Suprapubic skin (tissue), 4 donors: ENCODE data around the gene TEK.

Experiments
- EP300 ChIP-seq: sonication (generic); formaldehyde crosslinking; IDR thresholded peaks from one replicate; pipeline ENCODE4 v1.6.1; 2017; ENCODE audit warnings: antibody characterized with exemption
- POLR2A ChIP-seq, 2 donors: fragments of 450-650 bp; IDR thresholded peaks; one replicate each; pipeline ENCODE4 v1.6.1; 2017; ENCODE audit warnings: antibody characterized with exemption in 2 of 2, mild to moderate bottlenecking in 2 of 2, moderate library complexity in 2 of 2
- POLR2AphosphoS5 ChIP-seq, 3 donors: sonication (generic); formaldehyde crosslinking; IDR thresholded peaks; one replicate each; pipeline ENCODE4 v1.6.1; 2017; ENCODE audit warnings: antibody characterized with exemption in 3 of 3
- TF ChIP-seq, protein P1 (sequence below), 2 donors: fragments of 200-600 bp in 1 of 2; fragments of 450-650 bp in 1 of 2; sonication (generic) in 1 of 2; IDR thresholded peaks; one replicate each; pipeline ENCODE4 v1.5.1; 2016 to 2019; ENCODE audit warnings: antibody characterized with exemption in 2 of 2, mild to moderate bottlenecking in 1 of 2, moderate library complexity in 1 of 2

DNA sequence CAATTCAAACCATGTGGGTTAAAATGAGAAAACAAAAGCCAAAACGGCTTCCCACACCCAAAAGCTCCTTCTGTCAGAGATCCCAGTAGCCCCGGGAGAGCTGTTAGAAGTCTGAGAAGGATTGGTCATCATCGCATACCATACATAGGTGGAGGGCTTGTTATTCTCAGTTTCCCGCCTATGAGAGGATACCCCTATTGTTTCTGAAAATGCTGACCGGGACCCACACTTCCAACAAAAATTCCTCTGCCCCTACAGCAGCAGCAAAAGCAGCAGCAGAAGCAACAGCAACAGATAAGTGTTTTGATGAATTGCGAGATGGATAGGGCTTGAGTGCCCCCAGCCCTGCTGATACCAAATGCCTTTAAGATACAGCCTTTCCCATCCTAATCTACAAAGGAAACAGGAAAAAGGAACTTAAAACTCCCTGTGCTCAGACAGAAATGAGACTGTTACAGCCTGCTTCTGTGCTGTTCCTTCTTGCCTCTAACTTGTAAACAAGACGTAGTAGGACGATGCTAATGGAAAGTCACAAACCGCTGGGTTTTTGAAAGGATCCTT is at the start of gene TEK:
- TF ChIP-seq, protein P1, sequence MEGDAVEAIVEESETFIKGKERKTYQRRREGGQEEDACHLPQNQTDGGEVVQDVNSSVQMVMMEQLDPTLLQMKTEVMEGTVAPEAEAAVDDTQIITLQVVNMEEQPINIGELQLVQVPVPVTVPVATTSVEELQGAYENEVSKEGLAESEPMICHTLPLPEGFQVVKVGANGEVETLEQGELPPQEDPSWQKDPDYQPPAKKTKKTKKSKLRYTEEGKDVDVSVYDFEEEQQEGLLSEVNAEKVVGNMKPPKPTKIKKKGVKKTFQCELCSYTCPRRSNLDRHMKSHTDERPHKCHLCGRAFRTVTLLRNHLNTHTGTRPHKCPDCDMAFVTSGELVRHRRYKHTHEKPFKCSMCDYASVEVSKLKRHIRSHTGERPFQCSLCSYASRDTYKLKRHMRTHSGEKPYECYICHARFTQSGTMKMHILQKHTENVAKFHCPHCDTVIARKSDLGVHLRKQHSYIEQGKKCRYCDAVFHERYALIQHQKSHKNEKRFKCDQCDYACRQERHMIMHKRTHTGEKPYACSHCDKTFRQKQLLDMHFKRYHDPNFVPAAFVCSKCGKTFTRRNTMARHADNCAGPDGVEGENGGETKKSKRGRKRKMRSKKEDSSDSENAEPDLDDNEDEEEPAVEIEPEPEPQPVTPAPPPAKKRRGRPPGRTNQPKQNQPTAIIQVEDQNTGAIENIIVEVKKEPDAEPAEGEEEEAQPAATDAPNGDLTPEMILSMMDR (IDR thresholded peaks at IDR 0.05), result no peak
- no peak for TF ChIP-seq POLR2A (IDR thresholded peaks at IDR 0.05)
- no peak for TF ChIP-seq POLR2AphosphoS5 (IDR thresholded peaks at IDR 0.05)
- TF ChIP-seq EP300, result no peak
